CD8-positive, alpha-beta memory T cell (primary cell): ENCODE measurements around the gene PRR33. TPM values are rescaled to one million over a fixed set of nuclear protein-coding genes. Genes with fewer than 3 reads are reported as not detected.

Source experiments
- CTCF ChIA-PET: fragments of 350-600 bp; sonication (Branson Sonifier 250); formaldehyde crosslinking; loops from one replicate; lab custom pipeline; 2021; ENCODE audit warnings: antibody characterized with exemption; lab: Charles Lee
- POLR2A ChIA-PET: fragments of 350-600 bp; sonication (Branson Sonifier 250); formaldehyde crosslinking; loops from one replicate; lab custom pipeline; 2021; ENCODE audit warnings: antibody characterized with exemption; lab: Charles Lee
- DNase-seq, 5 donors: peaks; one replicate each; pipeline versions ENCODE4 v3.0.0 to v3.0.0-alpha.2; 2020 to 2022; ENCODE audit warnings: mixed read lengths in 1 of 5
- H3K27ac ChIP-seq: one replicate; pipeline ENCODE4 v1.7.0; 2013; ENCODE audit warnings: low read depth, mild to moderate bottlenecking, low read length, moderate library complexity
- H3K27me3 ChIP-seq: 2 replicates; pipeline ENCODE4 v1.7.0; 2013; ENCODE audit warnings: low read length, mild to moderate bottlenecking; ENCODE audit not compliant: insufficient read depth, poor library complexity, severe bottlenecking
- H3K36me3 ChIP-seq: 2 replicates; pipeline ENCODE4 v1.7.0; 2013; ENCODE audit warnings: mild to moderate bottlenecking, low read length, moderate library complexity; ENCODE audit not compliant: insufficient read depth
- H3K4me1 ChIP-seq: 2 replicates; pipeline ENCODE4 v1.7.0; 2013; ENCODE audit warnings: mild to moderate bottlenecking, low read length, moderate library complexity; ENCODE audit not compliant: insufficient read depth
- H3K4me3 ChIP-seq: 2 replicates; pipeline ENCODE4 v1.7.0; 2013; ENCODE audit warnings: mild to moderate bottlenecking, low read length
- H3K9me3 ChIP-seq: 2 replicates; pipeline ENCODE4 v1.7.0; 2013; ENCODE audit warnings: mild to moderate bottlenecking, low read length
- H3K27ac Mint-ChIP-seq, 8 donors: one replicate each; pipeline ENCODE4 v1.8.0; 2020 to 2021; ENCODE audit warnings: mixed read lengths in 8 of 8, mild to moderate bottlenecking in 6 of 8, inconsistent platforms in 3 of 8, moderate library complexity in 3 of 8
- H3K27me3 Mint-ChIP-seq, 2 donors: one replicate each; pipeline ENCODE4 v1.8.0; 2020 to 2021; ENCODE audit warnings: mixed read lengths in 2 of 2, mild to moderate bottlenecking in 1 of 2, moderate library complexity in 1 of 2
- H3K36me3 Mint-ChIP-seq, 3 donors: one replicate each; pipeline ENCODE4 v1.8.0; 2020 to 2021; ENCODE audit warnings: mixed read lengths in 3 of 3, inconsistent platforms in 1 of 3, mild to moderate bottlenecking in 1 of 3
- H3K4me1 Mint-ChIP-seq, 3 donors: one replicate each; pipeline ENCODE4 v1.8.0; 2020 to 2021; ENCODE audit warnings: mixed read lengths in 3 of 3, inconsistent platforms in 1 of 3, mild to moderate bottlenecking in 1 of 3
- H3K4me3 Mint-ChIP-seq, 7 donors: one replicate each; pipeline ENCODE4 v1.8.0; 2020 to 2021; ENCODE audit warnings: mixed read lengths in 7 of 7, mild to moderate bottlenecking in 6 of 7, moderate library complexity in 4 of 7, inconsistent platforms in 2 of 7
- H3K9me3 Mint-ChIP-seq, 5 donors: one replicate each; pipeline ENCODE4 v1.8.0; 2020 to 2022; ENCODE audit warnings: mixed read lengths in 5 of 5, mild to moderate bottlenecking in 3 of 5, moderate library complexity in 2 of 5, inconsistent platforms in 1 of 5
- polyA plus RNA-seq: library from polyadenylated mRNA; unstranded; fragments of 300-500 nt; fragmentation: Illumina TruSeq; gene quantifications from one replicate; pipeline ENCODE4 v1.2.3, GENCODE V29; 2021
- total RNA-seq, 2 experiments: library from RNA; stranded (reverse); gene quantifications; one replicate each; pipeline ENCODE4 v1.2.3, GENCODE V29; 2021

The PRR33 gene
- total and polyA plus RNA-seq, 3 experiments from 2014 or later = 0.17 TPM; not detected in 2

DNA sequence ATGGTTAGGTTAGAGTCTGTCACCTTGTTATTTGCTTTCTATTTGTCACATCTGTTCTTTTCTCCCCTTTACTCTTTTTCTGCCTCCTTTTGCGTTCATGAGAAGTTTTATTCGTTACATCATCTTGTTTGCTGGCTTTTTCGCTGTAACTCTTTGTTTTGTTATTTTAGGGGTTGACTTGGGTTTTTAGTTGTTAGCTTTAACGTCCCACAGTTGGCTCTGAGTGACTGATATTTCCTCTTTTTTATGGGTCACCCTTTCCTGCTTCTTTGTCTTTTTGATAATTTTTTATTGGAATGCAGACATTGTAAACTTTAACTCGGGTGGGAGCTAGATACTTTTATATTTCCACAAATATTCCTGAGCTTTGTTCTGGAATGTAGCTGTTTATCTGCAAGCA, 14.5 kb upstream of the PRR33 start:
- Histone ChIP-seq H3K36me3 (no peaks in the 10 kb centered on the region), H3K4me1 (no peaks in the 10 kb centered on the region), H3K4me3 (no peak overlapping the region), H3K9me3 (no peaks in the 10 kb centered on the region), H3K27me3 (peaks cover 4% of the 10 kb centered on the region), H3K27ac (no peak overlapping the region)
- H3K27ac Mint-ChIP-seq = no peak overlapping the region
- no peaks in the 10 kb centered on the region for H3K4me1 Mint-ChIP-seq
- no peak for DNase-seq
- peaks cover 8 to 18% of the 10 kb centered on the region in 2 donors for H3K27me3 Mint-ChIP-seq
- ChIA-PET POLR2A (interaction anchor here (0.5 kb wide), 1 partner anchor 15 kb away, joined by 3 read pairs; no protein-coding TSS in a partner anchor), CTCF (interaction anchor here (1.3 kb wide), 1 partner anchor 58 kb away, joined by 3 read pairs; no protein-coding TSS in a partner anchor)
- no peaks in the 10 kb centered on the region for H3K36me3 Mint-ChIP-seq
- H3K4me3 Mint-ChIP-seq = no peak overlapping the region
- no peaks in the 10 kb centered on the region for H3K9me3 Mint-ChIP-seq

DNA sequence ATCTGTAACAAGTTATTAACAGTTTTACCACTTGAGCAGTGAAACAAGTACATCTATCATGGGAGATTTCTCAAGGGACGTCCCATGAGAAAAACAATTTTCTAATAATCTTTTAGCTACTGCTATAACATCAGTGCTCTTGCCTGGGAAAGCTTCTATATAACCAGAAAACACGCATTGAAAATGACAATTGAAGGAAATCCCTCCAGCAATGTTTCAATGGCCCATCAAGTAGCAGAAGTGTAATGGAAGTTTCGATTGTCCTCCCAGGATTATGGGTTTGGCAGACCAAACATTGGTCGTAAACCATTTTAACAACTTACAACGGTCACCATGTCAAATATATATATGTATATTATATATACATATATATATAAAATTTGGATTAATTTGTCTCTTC, 8.0 kb upstream of the PRR33 start:
- POLR2A ChIA-PET = no interaction called here
- H3K4me1 Mint-ChIP-seq = peaks cover 0 to 3% (median 0%) of the 10 kb centered on the region in 3 donors

DNA sequence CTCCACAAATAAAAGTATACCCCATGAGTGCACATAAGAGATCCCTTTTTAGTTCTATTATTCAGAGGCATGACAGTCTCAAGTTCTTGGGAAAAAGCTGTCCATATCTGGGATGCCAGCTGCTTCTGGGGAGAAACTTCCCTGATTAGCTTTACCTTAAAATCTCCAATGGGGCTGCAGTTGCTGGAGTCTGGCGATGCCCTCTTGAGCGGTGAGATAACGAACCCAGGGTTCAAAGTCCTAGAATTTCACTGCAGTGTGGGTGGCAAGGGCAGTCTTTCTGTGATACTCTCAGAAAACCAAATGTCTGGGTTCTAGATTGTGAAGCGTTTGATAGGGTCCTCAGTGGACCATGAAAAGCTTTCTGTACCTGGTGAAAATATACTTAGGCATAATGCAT, 7.4 kb upstream of the PRR33 start:
- peaks cover 10 to 24% of the 10 kb centered on the region in 2 donors for H3K27me3 Mint-ChIP-seq
- no peaks in the 10 kb centered on the region for H3K9me3 ChIP-seq
- H3K4me1 ChIP-seq = no peaks in the 10 kb centered on the region
- ChIA-PET POLR2A (no interaction called here), CTCF (interaction anchor here (2.1 kb wide), 1 partner anchor 205 kb away, joined by 9 read pairs; no protein-coding TSS in a partner anchor)
- H3K4me1 Mint-ChIP-seq = peaks cover 0 to 3% (median 0%) of the 10 kb centered on the region in 3 donors
- H3K4me3 Mint-ChIP-seq = no peak overlapping the region
- H3K9me3 Mint-ChIP-seq = no peaks in the 10 kb centered on the region
- no peaks in the 10 kb centered on the region for H3K36me3 ChIP-seq
- no peak overlapping the region for H3K4me3 ChIP-seq
- no peak for DNase-seq
- H3K36me3 Mint-ChIP-seq = no peaks in the 10 kb centered on the region
- no peak overlapping the region for H3K27ac Mint-ChIP-seq
- H3K27ac ChIP-seq = no peak overlapping the region
- no peaks in the 10 kb centered on the region for H3K27me3 ChIP-seq

More for the DNA sequence above, 8.0 kb upstream of the PRR33 start:
- no peak for DNase-seq
- no peaks in the 10 kb centered on the region for H3K27me3 ChIP-seq
- H3K36me3 ChIP-seq = no peaks in the 10 kb centered on the region
- no peaks in the 10 kb centered on the region for H3K9me3 ChIP-seq
- peaks cover 10 to 24% of the 10 kb centered on the region in 2 donors for H3K27me3 Mint-ChIP-seq
- H3K4me1 ChIP-seq = no peaks in the 10 kb centered on the region
- H3K27ac Mint-ChIP-seq = no peak overlapping the region
- no peak overlapping the region for H3K27ac ChIP-seq
- CTCF ChIA-PET = interaction anchor here (2.1 kb wide), 1 partner anchor 206 kb away, joined by 9 read pairs; no protein-coding TSS in a partner anchor
- no peaks in the 10 kb centered on the region for H3K36me3 Mint-ChIP-seq
- H3K9me3 Mint-ChIP-seq = no peaks in the 10 kb centered on the region
- no peak overlapping the region for H3K4me3 ChIP-seq
- H3K4me3 Mint-ChIP-seq = no peak overlapping the region

DNA sequence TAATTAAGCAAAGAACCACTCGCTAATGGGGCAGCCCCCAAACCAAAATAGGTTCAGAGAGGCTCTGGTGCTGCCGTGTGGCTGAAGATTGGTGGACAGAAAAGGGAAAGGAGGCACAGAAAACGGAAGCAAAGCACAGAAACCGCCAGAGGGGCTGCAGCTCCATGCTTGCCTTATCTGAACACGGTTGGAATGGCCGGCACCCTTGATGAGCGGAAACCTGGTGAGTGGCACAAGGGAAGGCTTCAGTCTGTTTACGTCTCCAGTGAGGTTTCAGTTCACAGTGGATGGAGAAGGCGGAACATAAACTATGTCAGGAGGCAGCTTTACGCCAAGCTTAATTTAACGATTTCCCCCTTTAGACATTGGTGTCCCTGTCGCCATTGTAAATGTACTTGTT, 5.2 kb upstream of the PRR33 start:
- ChIA-PET CTCF (interaction anchor here (1.2 to 2.0 kb wide), 3 partner anchors 15 to 255 kb away, joined by 3 to 5 read pairs (median 4); no protein-coding TSS in a partner anchor), POLR2A (no interaction called here)
- no peak for DNase-seq
- H3K27ac ChIP-seq = no peak overlapping the region
- H3K36me3 Mint-ChIP-seq = peaks cover 0 to 5% (median 0%) of the 10 kb centered on the region in 3 donors
- no peak overlapping the region for H3K4me3 Mint-ChIP-seq
- H3K27me3 Mint-ChIP-seq = peaks cover 10 to 24% of the 10 kb centered on the region in 2 donors
- H3K27ac Mint-ChIP-seq = no peak overlapping the region
- H3K9me3 Mint-ChIP-seq = no peaks in the 10 kb centered on the region
- H3K27me3 ChIP-seq = no peaks in the 10 kb centered on the region
- no peaks in the 10 kb centered on the region for H3K4me1 ChIP-seq
- H3K4me1 Mint-ChIP-seq = peaks cover 12 to 17% (median 13%) of the 10 kb centered on the region in 3 donors
- H3K4me3 ChIP-seq = no peak overlapping the region
- H3K9me3 ChIP-seq = no peaks in the 10 kb centered on the region
- H3K36me3 ChIP-seq = no peaks in the 10 kb centered on the region

DNA sequence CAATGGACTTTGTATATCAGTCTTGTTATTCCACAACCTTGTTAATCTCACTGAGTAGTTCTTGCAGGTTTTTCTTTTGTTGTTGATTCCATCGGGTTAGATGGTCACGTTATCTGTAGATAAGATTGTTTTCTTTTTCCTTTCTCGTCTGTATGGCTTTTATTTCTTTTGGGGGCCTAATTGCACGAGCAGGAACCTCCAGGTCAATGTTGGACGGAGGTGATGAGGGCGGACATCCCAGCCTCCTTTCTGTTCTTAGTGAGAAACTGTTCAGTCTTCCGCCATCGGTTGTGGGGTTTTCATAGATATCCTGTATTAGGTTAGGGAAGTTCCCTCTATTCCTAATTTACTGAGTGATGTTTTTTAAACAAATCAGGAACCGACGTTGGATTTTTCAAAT, 4.8 kb upstream of the PRR33 start:
- no peaks in the 10 kb centered on the region for H3K27me3 ChIP-seq
- peaks cover 0 to 8% (median 0%) of the 10 kb centered on the region in 3 donors for H3K36me3 Mint-ChIP-seq
- peak overlapping the region in 1 of 7 donors; percentile 24 for H3K4me3 Mint-ChIP-seq
- peaks cover 12 to 21% (median 13%) of the 10 kb centered on the region in 3 donors for H3K4me1 Mint-ChIP-seq
- no peak overlapping the region for H3K27ac Mint-ChIP-seq
- no peaks in the 10 kb centered on the region for H3K36me3 ChIP-seq
- H3K9me3 ChIP-seq = no peaks in the 10 kb centered on the region
- H3K4me1 ChIP-seq = peaks cover 3% of the 10 kb centered on the region
- no peak for DNase-seq
- no peak overlapping the region for H3K27ac ChIP-seq
- ChIA-PET CTCF (interaction anchor here (1.7 to 2.0 kb wide), 2 partner anchors 15 to 203 kb away, joined by 4 to 5 read pairs; no protein-coding TSS in a partner anchor), POLR2A (no interaction called here)
- no peak overlapping the region for H3K4me3 ChIP-seq
- H3K27me3 Mint-ChIP-seq = peaks cover 10 to 23% of the 10 kb centered on the region in 2 donors
- no peaks in the 10 kb centered on the region for H3K9me3 Mint-ChIP-seq

DNA sequence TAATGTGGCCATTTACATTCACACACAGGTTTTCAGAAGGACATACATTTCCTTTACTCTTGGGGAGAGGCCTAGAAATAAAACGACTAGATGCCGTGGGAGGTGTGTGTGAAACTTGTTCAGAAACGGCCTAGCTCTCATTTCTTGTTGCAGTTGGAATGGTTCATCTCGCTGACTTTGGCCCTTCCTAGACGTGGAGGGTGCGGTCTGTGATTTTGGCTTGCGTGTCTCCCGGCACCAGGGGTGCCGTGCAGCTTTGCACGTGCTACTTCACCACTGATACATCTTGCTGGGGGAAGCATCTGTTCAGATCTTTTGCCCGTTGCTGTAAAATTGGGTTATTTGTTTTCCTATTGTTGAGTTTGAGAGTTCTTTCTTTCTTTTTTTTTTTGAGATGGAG, 3.1 kb upstream of the PRR33 start:
- H3K9me3 ChIP-seq = no peaks in the 10 kb centered on the region
- no peak for DNase-seq
- Mint-ChIP-seq H3K36me3 (peaks cover 0 to 13% (median 0%) of the 10 kb centered on the region in 3 donors), H3K4me1 (peaks cover 12 to 39% (median 15%) of the 10 kb centered on the region in 3 donors), H3K27me3 (peaks cover 10 to 13% of the 10 kb centered on the region in 2 donors), H3K9me3 (no peaks in the 10 kb centered on the region), H3K27ac (peak overlapping the region in 1 of 8 donors; percentile 50), H3K4me3 (no peak overlapping the region)
- no peaks in the 10 kb centered on the region for H3K36me3 ChIP-seq
- H3K27ac ChIP-seq = no peak overlapping the region
- H3K27me3 ChIP-seq = no peaks in the 10 kb centered on the region
- H3K4me3 ChIP-seq = no peak overlapping the region
- CTCF ChIA-PET = no interaction called here
- peaks cover 20% of the 10 kb centered on the region for H3K4me1 ChIP-seq
- POLR2A ChIA-PET = no interaction called here

DNA sequence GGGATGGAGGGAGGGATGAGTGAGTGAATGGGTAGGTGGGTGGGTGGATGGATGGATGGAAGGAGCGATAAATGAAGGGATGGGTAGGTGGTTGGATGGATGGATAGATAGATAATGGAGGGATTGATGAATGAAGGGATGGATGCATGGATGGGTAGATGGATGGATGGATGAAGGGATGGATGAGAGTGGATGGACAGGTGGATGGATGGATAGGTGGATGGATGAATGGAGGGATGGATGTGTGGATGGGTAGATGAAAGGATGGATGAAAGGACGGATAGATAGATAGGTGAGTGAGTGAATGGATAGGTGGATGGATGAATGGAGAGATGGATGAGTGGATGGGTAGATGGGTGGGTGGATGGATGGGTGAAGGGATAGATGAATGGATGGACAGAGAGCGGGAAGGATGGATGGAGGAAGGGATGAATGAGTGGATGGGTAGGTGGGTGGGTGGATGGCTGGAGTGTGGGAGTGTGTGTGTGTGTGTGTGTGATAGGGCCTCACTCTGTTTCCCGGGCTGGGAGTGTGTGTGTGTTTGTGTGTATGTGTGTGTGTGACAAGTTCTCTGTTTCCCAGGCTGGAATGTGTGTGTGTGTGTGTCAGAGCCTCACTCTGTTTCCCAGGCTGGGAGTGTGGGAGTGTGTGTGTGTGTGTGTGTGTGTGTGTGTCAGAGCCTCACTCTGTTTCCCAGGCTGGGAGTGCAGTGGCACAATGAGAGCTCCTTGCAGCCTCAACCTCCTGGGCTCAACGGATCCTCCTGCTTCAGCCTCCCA, 2.1 kb upstream of the PRR33 start:
- no peaks in the 10 kb centered on the region for H3K36me3 ChIP-seq
- Mint-ChIP-seq H3K36me3 (peaks cover 0 to 13% (median 0%) of the 10 kb centered on the region in 3 donors), H3K27ac (peak overlapping the region in 1 of 8 donors; percentile 83), H3K27me3 (peaks cover 4 to 6% of the 10 kb centered on the region in 2 donors), H3K4me1 (peaks cover 16 to 48% (median 18%) of the 10 kb centered on the region in 3 donors), H3K9me3 (no peaks in the 10 kb centered on the region), H3K4me3 (no peak overlapping the region)
- no peaks in the 10 kb centered on the region for H3K27me3 ChIP-seq
- DNase-seq = no peak
- POLR2A ChIA-PET = no interaction called here
- H3K9me3 ChIP-seq = no peaks in the 10 kb centered on the region
- H3K4me1 ChIP-seq = peaks cover 30% of the 10 kb centered on the region
- H3K27ac ChIP-seq = no peak overlapping the region
- no peak overlapping the region for H3K4me3 ChIP-seq
- CTCF ChIA-PET = no interaction called here

DNA sequence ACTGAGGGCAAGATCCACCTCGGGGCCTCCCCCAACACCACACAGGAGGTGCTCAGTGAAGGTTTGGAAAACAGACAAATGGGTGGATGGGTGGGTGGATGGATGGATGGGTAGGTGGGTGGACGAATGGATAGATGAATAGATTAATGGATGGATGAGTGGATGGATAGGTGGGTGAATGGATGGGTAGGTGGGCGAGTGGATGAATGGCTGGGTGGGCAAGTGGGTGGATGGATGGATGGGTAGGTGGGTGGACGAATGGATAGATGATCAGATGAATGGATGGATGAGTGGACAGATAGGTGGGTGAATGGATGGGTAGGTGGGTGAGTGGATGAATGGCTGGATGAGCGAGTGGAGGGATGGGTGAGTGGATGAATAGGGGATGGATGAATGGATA, 863 bp upstream of the PRR33 start:
- ChIA-PET CTCF (interaction anchor here (1.9 kb wide), 1 partner anchor 10 kb away, joined by 6 read pairs; no protein-coding TSS in a partner anchor), POLR2A (interaction anchor here (0.6 to 1.9 kb wide), 3 partner anchors 24 to 42 kb away, joined by 3 to 10 read pairs (median 4); no protein-coding TSS in a partner anchor)
- Mint-ChIP-seq H3K36me3 (peaks cover 0 to 13% (median 0%) of the 10 kb centered on the region in 3 donors), H3K9me3 (no peaks in the 10 kb centered on the region), H3K27ac (peak overlapping the region in 2 of 8 donors; percentile 48 to 52), H3K27me3 (peaks cover 1 to 4% of the 10 kb centered on the region in 2 donors), H3K4me1 (peaks cover 29 to 61% (median 29%) of the 10 kb centered on the region in 3 donors), H3K4me3 (no peak overlapping the region)
- no peaks in the 10 kb centered on the region for H3K27me3 ChIP-seq
- peaks cover 39% of the 10 kb centered on the region for H3K4me1 ChIP-seq
- no peak overlapping the region for H3K4me3 ChIP-seq
- no peaks in the 10 kb centered on the region for H3K9me3 ChIP-seq
- H3K27ac ChIP-seq = no peak overlapping the region
- no peak for DNase-seq
- no peaks in the 10 kb centered on the region for H3K36me3 ChIP-seq
